Activated CD8-positive, alpha-beta memory T cell treated with anti-CD3 and anti-CD28 coated beads for 36 hours (primary cell): ENCODE results near the gene DYNLT4. TPM values are rescaled to one million over a fixed set of nuclear protein-coding genes. Genes with fewer than 3 reads are reported as not detected.
"Not testable (repeated sequence)": the region's sequence is repeated elsewhere in the genome, so short reads cannot be mapped to it uniquely, and the experiment has no call there.

Experiments used
- CTCF ChIA-PET: fragments of 350-600 bp; sonication (Branson Sonifier 250); formaldehyde crosslinking; loops from one replicate; lab custom pipeline; 2021; ENCODE audit warnings: antibody characterized with exemption; lab: Charles Lee
- POLR2A ChIA-PET: fragments of 350-600 bp; sonication (Branson Sonifier 250); formaldehyde crosslinking; loops from one replicate; lab custom pipeline; 2021; ENCODE audit warnings: antibody characterized with exemption; lab: Charles Lee
- total RNA-seq, 2 experiments: library from RNA; stranded (reverse); gene quantifications; one replicate each; pipeline ENCODE4 v1.2.3, GENCODE V29; 2021

DYNLT4 gene, protein sequence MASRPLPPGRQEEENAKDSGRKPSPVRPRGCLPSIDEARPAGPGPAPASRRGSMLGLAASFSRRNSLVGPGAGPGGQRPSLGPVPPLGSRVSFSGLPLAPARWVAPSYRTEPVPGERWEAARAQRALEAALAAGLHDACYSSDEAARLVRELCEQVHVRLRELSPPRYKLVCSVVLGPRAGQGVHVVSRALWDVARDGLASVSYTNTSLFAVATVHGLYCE
- total RNA-seq, result not detected

DNA sequence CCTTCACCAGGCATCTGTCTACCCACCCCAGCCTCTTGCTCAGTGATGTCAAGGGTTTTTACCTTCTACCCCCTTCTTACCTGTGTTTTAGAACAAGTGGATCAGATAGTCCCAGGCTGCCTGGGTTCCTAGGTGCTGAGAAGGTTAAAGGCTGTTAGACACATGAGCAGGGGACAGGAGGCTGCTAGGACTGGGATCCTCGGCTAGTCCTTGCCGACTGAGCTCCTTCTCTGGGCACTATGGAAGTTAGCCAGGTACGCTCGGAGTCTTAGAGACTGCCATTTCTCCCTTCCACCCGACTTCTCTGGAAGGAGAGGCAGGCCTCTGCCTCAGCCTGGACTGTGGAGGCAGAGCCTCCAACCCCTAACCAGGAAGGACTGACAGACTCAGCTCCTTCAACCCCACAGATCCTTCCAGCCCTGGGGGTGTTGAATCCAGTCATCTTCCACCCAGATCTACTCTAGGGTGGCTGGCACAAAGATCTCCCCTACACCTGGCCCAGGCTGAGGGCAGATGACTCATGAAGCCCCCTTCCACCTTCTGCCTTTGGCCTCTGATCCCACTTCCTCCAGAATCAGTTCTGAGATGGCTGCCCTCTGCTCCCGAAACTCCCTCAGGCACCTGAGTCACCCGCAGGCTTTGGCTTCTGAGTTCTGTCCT is at the start of gene DYNLT4:
Gene DYNLT4, minus strand, starts transcription at position 648 of the 660 bp plus-strand sequence. CDS start 683 bp downstream, outside the sequence.
- ChIA-PET POLR2A (interaction anchor here (3.5 to 5.2 kb wide), 3 partner anchors 12 to 77 kb away, joined by 27 to 68 read pairs (median 32); partner anchors contain the start of gene RNU5D-1), CTCF (interaction anchor here (1.3 to 2.2 kb wide), 2 partner anchors 21 to 75 kb away, joined by 3 to 7 read pairs; no protein-coding TSS in a partner anchor)

DNA sequence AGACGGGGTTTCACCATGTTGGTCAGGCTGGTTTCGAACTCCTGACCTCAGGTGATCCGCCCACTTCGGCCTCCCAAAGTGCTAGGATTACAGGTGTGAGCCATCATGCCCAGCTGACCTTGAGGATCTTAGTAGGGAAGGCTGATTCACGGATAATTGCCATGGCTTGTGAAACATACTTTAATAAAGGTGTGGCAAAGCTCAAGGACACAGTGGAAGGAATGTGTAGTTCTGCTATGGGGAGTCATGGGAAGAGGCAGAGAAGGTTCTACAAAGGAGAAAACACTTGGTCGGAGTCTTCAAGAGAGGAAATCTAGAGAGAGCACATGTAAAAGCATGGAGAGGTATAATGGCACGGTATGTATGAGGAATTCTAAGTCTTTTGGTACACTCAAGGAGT is 48.6 kb upstream of the DYNLT4 start:
- ChIA-PET POLR2A (no interaction called here), CTCF (no interaction called here)

DNA sequence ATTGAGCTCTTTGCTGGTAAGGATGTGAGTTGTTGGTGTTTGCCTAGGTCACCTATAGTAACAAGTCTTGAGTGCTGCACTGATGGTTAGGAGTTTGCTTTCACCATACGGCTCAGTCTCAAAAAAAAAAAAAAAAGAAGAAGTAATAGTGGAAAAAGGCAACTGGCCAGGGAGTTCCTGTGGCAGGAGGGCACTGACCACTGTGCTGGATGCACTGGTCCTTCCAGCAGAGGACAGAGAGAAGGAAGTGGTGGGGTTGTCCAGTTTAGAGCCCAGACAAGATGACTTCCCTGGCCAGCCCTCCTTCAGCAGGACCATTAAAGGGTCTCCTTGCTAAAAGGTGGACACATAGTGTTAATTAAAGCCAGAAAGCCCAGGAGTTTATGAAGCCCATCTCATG is 47.8 kb upstream of the DYNLT4 start:
- ChIA-PET POLR2A (no interaction called here), CTCF (interaction anchor here (0.7 kb wide), 1 partner anchor 32 kb away, joined by 3 read pairs; no protein-coding TSS in a partner anchor)

DNA sequence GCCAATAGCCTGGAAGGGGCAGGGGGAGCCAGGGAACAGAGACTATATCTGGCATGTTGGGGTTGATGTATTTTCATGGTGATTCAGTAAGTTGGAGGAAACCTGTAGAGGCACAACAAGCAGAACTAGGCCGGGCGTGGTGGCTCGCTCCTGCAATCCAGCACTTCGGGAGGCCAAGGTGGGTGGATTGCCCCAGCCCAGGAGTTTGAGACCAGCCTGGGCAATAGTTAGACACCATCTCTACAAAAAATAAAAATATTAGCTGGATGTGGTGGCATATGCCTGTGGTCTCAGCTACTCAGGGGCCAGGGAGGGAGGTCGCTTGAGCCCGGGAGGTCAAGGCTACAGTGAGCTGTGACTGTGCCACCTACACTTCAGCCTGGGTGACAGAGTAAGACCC is 46.0 kb upstream of the DYNLT4 start:
- CTCF ChIA-PET, result interaction anchor here (0.7 kb wide), 1 partner anchor 465 kb away, joined by 3 read pairs; no protein-coding TSS in a partner anchor
- POLR2A ChIA-PET, result no interaction called here

DNA sequence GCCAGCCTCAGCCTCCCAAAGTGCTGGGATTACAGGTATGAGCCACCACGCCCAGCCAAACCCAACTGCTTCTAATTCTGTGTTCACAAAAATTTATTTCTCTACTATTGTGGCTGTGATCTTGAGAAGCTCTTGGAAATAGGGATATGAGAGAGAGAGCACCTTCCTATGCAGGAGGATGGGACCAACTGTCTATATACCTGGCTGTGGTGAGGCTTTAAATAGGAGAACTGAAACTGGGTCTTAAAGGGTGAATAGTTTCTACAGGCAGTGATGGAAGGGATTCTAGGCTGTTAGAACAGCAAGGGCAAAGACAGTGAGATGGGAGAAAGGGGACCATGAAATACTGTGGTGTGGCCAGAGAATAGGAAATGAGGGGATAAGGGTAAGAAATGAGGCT is 44.2 kb upstream of the DYNLT4 start:
- CTCF ChIA-PET, result no interaction called here
- POLR2A ChIA-PET, result no interaction called here

DNA sequence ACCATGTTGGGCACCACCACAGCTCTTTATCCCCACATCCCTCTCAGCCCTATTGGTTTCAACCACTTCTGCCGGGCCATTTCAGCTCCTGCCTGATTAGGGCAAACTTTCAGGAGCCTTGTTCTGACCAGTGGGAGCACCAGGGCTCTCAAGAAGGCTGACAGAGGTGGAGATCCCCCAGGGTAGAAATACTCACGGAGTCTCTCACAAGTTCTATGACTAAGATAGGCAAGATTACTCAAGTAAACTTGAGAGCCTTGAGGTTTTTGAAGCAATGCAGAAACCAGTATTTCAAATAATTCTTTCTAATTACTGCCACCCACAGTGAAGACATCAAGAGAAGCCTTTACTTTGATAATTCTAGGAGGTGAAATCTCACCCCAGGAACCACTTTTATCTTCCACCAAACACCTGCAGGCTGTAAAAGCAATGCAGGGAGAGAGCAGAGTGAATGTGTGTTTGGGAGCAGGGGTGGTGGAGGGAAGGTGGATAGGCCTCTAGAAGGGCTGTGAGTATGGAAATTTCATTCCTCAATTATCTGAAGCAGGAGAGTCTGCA is 42.5 kb upstream of the DYNLT4 start:
- ChIA-PET POLR2A (no interaction called here), CTCF (no interaction called here)

DNA sequence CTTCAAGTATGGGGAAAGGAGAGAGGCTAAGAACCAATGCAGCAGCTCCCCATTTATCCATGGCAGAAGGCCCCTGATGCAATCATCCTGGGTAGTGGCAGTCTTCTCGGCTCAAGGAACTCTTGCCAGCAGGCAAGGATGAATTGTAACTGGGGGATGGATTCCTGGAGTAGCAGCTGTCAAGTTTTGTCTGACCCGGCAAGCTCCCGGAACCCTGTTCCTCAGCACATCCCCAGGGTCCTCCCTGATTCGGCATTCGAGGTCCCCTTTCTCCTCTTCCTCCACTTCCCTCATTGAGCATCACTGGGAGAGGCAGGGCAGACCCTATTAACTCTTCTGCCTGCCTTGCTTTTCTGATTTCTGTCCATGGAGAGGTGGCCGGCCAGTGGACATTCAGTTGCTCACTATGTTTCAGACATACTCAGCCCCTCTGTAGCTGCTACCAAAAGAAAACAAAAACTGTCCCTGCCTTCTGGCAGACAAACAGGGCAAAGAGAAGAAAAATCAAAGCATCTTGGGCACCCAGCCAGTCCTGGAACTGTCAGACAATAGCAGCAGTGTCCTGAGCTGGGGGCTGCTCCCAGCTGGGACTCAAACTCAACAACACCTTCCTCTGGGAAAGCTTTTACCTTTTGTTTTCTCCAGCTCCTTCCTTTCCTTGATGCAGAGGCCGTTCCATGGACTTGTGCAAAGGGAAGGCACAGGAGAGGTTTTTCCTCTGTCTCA is 41.5 kb upstream of the DYNLT4 start:
- CTCF ChIA-PET, result interaction anchor here (1.0 kb wide), 1 partner anchor 56 kb away, joined by 3 read pairs; no protein-coding TSS in a partner anchor

DNA sequence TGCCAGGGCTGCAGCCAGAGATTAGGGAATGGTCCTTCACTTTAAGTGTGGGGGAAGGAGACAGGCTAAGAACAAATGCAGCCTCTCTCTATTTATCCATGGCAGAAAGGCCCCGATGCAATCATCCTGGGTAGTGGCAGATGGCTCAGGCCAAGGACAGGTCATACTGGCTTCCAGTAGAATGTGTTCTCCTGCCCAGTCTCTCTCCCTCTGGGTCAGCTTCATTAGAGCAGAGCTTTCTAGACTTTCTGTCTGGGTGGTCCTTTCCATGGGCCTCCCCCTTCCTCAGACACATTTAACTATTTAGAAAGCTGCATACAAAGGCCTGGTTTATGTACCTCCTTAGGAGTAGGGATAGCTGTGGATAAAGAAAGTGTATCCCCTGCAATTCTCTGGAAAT is 40.7 kb upstream of the DYNLT4 start:
- ChIA-PET POLR2A (no interaction called here), CTCF (interaction anchor here (1.0 kb wide), 1 partner anchor 55 kb away, joined by 3 read pairs; no protein-coding TSS in a partner anchor)

More for the DNA sequence above, 41.5 kb upstream of the DYNLT4 start:
- POLR2A ChIA-PET, result no interaction called here

DNA sequence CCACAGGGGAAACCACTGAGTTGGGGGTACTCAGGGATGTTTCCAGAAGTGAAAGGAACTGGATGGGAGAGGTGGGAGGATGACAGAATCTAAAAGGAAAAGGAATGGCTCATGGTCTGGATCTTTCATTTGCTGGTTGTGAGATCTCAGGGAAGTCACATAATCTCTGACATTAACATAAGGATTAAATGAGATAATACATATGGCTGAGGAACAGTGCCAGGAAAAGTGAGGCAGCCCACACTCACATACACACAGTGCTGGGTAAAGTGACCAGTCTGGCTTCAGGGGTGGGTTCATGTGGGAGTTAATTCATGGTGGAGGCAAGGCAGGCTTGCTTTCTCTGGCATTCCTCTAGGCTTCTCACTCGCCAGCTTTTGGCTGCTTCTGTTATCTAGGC is 39.8 kb upstream of the DYNLT4 start:
- CTCF ChIA-PET, result interaction anchor here (1.1 kb wide), 1 partner anchor 21 kb away, joined by 3 read pairs; no protein-coding TSS in a partner anchor
- POLR2A ChIA-PET, result no interaction called here

DNA sequence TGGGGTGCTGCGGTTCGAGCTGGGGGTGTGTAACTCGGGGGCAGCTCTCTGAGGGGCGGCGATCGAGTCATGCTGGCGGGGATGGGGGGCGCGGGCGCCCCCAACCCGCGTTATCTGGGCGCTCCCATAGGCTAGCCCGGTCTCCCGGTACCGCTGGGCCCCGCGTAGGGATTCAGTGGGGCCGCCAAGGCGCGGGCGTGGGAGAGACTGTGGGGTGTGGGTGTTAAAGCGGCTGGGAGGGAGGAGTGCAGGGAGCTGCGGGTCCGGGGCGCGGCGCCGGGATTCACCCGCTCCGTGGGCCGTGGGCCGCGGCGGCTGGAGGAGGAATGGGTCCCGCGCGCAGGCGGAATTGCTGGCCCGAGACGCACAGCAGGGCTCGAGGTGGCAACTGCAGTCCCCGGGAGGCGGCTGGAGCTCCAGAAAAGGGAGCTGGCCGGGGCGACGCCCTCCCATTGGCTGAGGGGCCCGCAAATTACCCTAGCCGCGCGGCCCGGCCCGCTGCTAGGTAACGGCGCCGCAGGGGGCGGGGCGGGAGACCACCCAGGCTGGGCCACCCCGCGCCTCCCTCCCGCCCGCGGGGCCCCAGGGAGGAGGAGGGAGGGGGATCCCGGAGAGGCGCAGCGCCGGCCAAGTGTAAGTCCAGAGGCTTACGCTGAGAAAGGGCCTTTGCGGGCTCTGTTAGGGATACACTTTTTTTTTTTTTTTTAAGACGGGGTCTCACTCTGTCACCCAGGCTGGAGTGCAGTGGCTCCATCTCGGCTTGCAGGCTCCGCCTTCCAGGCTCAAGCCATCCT is 35.9 kb upstream of the DYNLT4 start, which contains the start of gene PTCH2:
Gene PTCH2, minus strand, starts transcription at position 392 of the 794 bp plus-strand sequence. Its CDS starts 321 bp downstream, at position 71.
- POLR2A ChIA-PET, result interaction anchor here (0.6 to 0.7 kb wide), 2 partner anchors 26 to 112 kb away, joined by 3 read pairs; partner anchors contain the start of gene RNU5D-1

DNA sequence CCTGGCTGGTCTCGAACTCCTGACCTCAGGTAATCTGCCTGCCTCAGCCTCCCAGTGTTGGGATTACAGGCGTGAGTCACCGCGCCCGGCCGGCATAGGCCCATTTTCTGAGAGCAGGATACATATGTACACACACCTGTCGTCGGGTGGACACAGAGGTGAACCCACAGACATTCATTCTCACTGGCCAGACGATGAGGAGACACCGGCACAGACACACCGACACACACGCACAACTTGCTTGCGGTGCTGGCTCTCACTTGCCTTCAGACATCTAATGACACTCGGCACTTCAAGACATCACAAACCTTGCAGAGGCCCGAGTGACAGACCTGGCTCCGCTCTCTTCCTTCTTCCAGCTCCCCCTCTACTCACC is 35.3 kb upstream of the DYNLT4 start:
- ChIA-PET CTCF (no interaction called here), POLR2A (no interaction called here)

More for the DNA sequence above, 35.9 kb upstream of the DYNLT4 start, which contains the start of gene PTCH2:
- CTCF ChIA-PET, result interaction anchor here (0.7 kb wide), 1 partner anchor 503 kb away, joined by 3 read pairs; no protein-coding TSS in a partner anchor

DNA sequence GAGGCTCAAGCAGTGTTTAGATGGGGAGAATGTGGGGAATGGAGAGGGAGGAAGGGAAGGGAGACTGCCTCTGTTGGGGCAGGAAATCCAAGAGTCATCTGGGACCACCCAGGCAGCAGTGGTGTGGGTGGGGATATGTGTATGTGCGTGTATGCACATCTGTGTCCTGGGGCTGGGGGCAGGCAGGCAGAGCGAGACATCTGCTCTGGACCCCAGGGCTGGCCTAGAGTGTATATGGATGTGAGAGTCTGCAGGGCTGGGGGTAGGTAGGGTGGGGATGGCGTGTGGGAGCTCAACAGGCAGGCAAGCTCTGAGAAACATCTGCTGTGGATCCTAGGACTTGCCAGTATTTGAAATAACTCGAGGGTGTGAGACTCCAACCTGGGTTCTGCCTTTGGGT is 32.4 kb upstream of the DYNLT4 start:
- ChIA-PET POLR2A (no interaction called here), CTCF (no interaction called here)

DNA sequence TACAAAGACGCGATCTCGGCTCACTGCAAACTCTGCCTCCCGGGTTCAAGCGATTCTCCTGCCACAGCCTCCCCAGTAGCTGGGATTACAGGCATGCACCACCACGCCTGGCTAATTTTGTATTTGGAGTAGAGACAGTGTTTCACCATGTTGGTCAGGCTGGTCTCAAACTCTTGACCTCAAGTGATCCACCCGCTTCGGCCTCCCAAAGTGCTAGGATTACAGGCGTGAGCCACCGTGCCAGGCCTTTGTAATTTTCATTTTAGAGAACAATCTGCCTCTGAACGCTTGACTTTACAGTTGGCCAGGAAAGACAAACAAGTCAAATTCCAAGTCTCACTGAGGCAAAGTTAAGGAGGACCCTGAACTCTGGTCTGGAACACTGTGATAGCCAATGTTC is 31.1 kb upstream of the DYNLT4 start:
- CTCF ChIA-PET, result not testable (repeated sequence)

DNA sequence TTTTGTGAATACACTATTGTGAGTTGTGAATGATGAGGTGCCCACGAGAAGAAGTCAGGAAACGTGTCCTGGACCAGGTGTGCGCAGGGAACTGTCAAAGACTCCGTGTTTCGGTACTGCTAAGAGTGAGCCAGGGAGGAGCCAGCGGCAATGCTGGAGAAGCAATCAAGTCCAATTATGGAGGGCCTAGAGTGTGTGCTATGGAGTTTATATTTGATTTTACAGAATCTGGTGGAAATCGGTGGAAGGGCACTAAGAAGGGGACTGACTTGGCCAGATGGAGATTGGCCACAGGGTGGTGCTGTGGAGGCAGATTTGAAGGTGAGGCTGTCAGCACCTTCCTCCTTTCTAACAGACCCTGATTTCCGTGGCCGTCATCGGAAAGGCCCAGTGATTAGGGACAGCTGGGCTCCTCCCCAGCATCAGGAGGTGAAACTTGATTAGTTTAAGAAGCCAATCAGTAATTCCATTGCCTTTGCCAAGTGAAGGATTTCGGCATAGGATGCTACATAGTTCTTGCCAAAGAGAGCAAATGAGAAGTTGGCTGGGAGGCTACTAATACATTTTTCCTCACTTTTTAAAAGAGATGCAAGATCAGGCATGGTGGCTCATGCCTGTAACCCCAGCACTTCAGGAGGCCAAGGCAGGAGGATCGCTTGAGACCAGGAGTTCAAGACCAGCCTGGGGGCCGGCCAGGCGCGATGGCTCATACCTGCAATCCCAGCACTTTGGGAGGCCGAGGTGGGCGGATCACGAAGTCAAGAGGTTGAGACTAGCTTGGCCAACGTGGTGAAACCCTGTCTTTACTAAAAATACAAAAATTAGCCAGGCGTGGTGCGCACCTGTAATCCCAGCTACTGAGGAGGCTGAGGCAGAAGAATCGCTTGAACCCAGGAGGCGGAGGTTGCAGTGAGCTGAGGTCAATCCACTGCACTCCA is 28.9 kb upstream of the DYNLT4 start:
- POLR2A ChIA-PET, result interaction anchor here (0.6 kb wide), 1 partner anchor 39 kb away, joined by 3 read pairs; no protein-coding TSS in a partner anchor
- CTCF ChIA-PET, result interaction anchor here (0.6 to 1.9 kb wide), 10 partner anchors 13 to 489 kb away, joined by 3 to 9 read pairs (median 4); no protein-coding TSS in a partner anchor

More for the DNA sequence above, 31.1 kb upstream of the DYNLT4 start:
- POLR2A ChIA-PET, result not testable (repeated sequence)

DNA sequence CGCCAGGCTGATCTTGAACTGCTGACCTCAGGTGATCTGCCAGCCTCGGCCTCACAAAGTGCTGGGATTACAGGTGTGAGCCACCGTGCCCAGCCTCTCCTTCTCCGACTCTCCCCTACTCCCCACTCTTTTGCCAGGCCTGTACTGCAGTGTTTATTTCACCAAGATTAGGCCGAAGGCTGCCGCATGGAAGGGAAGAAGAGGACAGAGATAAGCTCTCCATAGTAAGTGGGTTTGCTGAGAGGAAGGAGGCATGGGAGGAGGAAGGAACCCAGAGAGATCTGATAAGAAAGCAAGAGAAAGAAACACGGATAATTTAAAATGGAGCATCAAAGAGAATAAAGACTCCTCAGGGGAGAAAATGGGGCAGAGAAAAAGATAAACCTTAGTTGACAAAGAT is 27.2 kb upstream of the DYNLT4 start:
- POLR2A ChIA-PET, result no interaction called here
- CTCF ChIA-PET, result interaction anchor here (1.4 kb wide), 2 partner anchors 10 to 45 kb away, joined by 4 to 7 read pairs; no protein-coding TSS in a partner anchor

DNA sequence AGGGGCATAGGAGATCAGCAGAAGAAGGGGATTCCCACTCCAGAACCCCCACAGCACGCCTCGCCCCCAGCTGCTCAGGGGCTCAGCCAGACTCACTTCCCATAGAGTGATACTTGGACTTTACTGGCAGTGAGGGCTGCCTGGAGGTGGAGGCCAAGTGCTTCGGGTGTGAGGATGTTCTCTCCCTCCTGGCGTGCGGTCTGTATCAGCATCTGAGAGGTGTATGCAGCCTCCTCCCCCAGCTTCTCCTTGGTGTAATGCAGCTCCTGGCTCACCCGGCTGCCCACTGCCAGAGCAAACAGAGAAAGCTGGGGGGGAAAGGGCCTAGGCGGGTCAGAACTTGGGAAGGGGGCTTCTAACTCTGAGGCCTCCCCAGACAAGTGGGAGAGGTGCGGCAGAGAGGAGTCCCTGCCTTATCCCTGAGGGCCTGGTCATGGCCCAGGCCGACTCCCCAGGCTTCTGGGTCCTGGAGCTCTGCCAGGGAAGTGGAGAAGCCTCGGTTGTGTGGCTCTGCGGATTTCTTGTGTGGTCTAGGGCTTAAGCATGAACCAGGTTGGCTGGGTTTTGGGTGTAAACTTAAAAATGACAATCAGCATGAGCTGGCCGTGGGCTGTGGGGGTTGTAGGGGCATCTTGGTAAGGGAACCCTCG is 25.0 kb upstream of the DYNLT4 start:
- CTCF ChIA-PET, result interaction anchor here (0.6 to 1.4 kb wide), 2 partner anchors 40 to 289 kb away, joined by 3 to 4 read pairs; no protein-coding TSS in a partner anchor
- POLR2A ChIA-PET, result no interaction called here
